ENCODE results near the gene NFATC2.

The NFATC2 gene

DNA sequence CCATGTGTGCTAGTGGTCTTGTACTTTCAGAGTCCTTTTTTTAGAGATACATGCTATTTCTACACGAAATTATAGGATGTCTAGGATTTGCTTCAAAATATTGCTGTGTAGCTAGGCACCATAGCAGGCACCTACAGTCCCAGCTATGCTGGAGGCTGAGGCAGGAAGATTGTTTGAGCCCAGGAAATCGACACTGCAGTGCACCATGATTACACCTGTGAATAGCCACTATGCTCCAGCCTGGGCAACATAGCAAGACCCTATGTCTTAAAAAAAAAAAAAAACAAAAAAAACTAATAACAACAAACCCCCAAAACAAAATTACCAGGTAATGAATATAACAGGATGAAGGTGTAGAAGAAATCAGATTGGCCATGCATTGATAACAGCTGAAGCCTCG, 121.7 kb downstream of the NFATC2 start:
- H3K4me1 ChIP-seq (ENCODE audit: insufficient read depth, low read length, poor library complexity, severe bottlenecking): peaks cover 17% of the 10 kb centered on the region
- no peak overlapping the region for H3K4me2 ChIP-seq (ENCODE audit: low read depth, low read length, poor library complexity, severe bottlenecking)
- no peak overlapping the region for H2AFZ ChIP-seq (ENCODE audit: low read length)
- no peaks in the 10 kb centered on the region for H3K27me3 ChIP-seq (ENCODE audit: insufficient read depth, low read length, poor library complexity, severe bottlenecking)
- no peaks in the 10 kb centered on the region for H3K9me3 ChIP-seq (ENCODE audit: insufficient read depth, low read depth, low read length)
- peaks cover 33% of the 10 kb centered on the region; the same call in 1 of the 2 replicates for H3K36me3 ChIP-seq (ENCODE audit: insufficient read depth, low read length)
- H3K9ac ChIP-seq (ENCODE audit: low read depth, low read length, poor library complexity, severe bottlenecking): no peak overlapping the region
- H3K9me2 ChIP-seq (replicated peaks; ENCODE audit: low read depth, low read length): no peaks in the 10 kb centered on the region
- no peaks in the 10 kb centered on the region for H4K20me1 ChIP-seq (ENCODE audit: insufficient read depth, low read length, poor library complexity, severe bottlenecking)
- no peak for TF ChIP-seq EZH2phosphoT487 (IDR thresholded peaks at IDR 0.05; ENCODE audit: borderline replicate concordance)
- TF ChIP-seq, protein P1, sequence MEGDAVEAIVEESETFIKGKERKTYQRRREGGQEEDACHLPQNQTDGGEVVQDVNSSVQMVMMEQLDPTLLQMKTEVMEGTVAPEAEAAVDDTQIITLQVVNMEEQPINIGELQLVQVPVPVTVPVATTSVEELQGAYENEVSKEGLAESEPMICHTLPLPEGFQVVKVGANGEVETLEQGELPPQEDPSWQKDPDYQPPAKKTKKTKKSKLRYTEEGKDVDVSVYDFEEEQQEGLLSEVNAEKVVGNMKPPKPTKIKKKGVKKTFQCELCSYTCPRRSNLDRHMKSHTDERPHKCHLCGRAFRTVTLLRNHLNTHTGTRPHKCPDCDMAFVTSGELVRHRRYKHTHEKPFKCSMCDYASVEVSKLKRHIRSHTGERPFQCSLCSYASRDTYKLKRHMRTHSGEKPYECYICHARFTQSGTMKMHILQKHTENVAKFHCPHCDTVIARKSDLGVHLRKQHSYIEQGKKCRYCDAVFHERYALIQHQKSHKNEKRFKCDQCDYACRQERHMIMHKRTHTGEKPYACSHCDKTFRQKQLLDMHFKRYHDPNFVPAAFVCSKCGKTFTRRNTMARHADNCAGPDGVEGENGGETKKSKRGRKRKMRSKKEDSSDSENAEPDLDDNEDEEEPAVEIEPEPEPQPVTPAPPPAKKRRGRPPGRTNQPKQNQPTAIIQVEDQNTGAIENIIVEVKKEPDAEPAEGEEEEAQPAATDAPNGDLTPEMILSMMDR (conservative IDR thresholded peaks at IDR 0.05; ENCODE audit: low read length): no peak
- H3K79me2 ChIP-seq (ENCODE audit: insufficient read depth, low read length): 0 out of 2 replicates have a peak, but pooled peaks cover 5% of the 10 kb centered on the region
- H3K4me3 ChIP-seq (ENCODE audit: low read length, poor library complexity, severe bottlenecking): no peak overlapping the region
- no peaks in the 10 kb centered on the region for H3F3A ChIP-seq (ENCODE audit: low read depth)

DNA sequence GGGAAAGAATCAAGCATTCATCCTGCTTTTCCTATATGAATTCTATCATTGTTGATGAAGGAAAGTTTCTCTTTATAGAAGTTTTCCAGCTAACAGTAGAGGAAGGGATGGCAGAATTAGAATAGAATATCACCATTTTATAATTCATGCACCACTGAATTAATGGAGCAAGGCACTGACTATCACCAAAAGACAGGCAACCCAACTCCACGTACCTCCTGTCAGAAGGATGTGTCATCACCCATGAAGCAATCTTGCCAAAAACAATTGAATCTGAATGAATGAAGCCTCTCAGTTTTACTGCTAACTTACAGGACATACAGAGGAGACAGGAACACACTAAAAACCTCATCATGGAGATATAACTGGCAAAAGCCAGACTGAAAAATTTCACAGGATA, 122.4 kb downstream of the NFATC2 start:
- peak overlapping the region; percentile 21 for H3K4me2 ChIP-seq (ENCODE audit: low read depth, low read length, poor library complexity, severe bottlenecking)

DNA sequence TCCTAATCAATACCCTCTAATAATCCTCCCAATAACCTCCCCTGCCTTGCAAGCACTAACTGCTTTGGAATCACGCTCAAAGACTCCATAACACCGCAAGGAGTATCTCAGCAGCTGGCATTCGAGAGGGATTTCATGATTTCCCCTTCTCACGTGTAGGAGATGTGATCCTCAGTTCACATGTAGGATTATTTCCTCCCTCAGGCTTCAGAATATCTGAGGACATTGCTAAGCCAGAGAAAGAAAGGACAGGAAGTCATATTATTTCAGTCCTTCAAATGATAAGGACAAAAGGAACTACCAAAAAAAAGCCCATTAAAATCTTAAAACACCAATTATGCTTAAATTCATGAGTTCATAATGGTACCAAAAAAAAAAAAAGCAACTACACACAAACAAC, 122.9 kb downstream of the NFATC2 start:
- no peaks in the 10 kb centered on the region for H3F3A ChIP-seq (ENCODE audit: low read depth)
- H3K9me3 ChIP-seq (ENCODE audit: insufficient read depth, low read depth, low read length): no peaks in the 10 kb centered on the region
- H3K4me3 ChIP-seq (ENCODE audit: low read length, poor library complexity, severe bottlenecking): no peak overlapping the region
- TF ChIP-seq, protein P1 (conservative IDR thresholded peaks at IDR 0.05; ENCODE audit: low read length): no peak
- TF ChIP-seq EZH2phosphoT487 (IDR thresholded peaks at IDR 0.05; ENCODE audit: borderline replicate concordance): no peak
- peaks cover 36% of the 10 kb centered on the region; the same call in 1 of the 2 replicates for H3K36me3 ChIP-seq (ENCODE audit: insufficient read depth, low read length)
- H3K27me3 ChIP-seq (ENCODE audit: insufficient read depth, low read length, poor library complexity, severe bottlenecking): no peaks in the 10 kb centered on the region
- no peaks in the 10 kb centered on the region for H3K9me2 ChIP-seq (replicated peaks; ENCODE audit: low read depth, low read length)
- no peaks in the 10 kb centered on the region for H4K20me1 ChIP-seq (ENCODE audit: insufficient read depth, low read length, poor library complexity, severe bottlenecking)
- no peak overlapping the region for H3K9ac ChIP-seq (ENCODE audit: low read depth, low read length, poor library complexity, severe bottlenecking)
- peak overlapping the region; percentile 21 for H3K4me2 ChIP-seq (ENCODE audit: low read depth, low read length, poor library complexity, severe bottlenecking)
- H3K4me1 ChIP-seq (ENCODE audit: insufficient read depth, low read length, poor library complexity, severe bottlenecking): peaks cover 14% of the 10 kb centered on the region
- no peak overlapping the region for H2AFZ ChIP-seq (ENCODE audit: low read length)
- 0 out of 2 replicates have a peak, but pooled peaks cover 2% of the 10 kb centered on the region for H3K79me2 ChIP-seq (ENCODE audit: insufficient read depth, low read length)

More for the DNA sequence above, 122.4 kb downstream of the NFATC2 start:
- Histone ChIP-seq H3K4me1 (ENCODE audit: insufficient read depth, low read length, poor library complexity, severe bottlenecking) (peaks cover 14% of the 10 kb centered on the region), H3K4me3 (ENCODE audit: low read length, poor library complexity, severe bottlenecking) (no peak overlapping the region), H3K9me3 (ENCODE audit: insufficient read depth, low read depth, low read length) (no peaks in the 10 kb centered on the region), H4K20me1 (ENCODE audit: insufficient read depth, low read length, poor library complexity, severe bottlenecking) (no peaks in the 10 kb centered on the region), H3K36me3 (ENCODE audit: insufficient read depth, low read length) (peaks cover 35% of the 10 kb centered on the region; the same call in 1 of the 2 replicates), H3K79me2 (ENCODE audit: insufficient read depth, low read length) (0 out of 2 replicates have a peak, but pooled peaks cover 3% of the 10 kb centered on the region), H3K9ac (ENCODE audit: low read depth, low read length, poor library complexity, severe bottlenecking) (no peak overlapping the region), H3K9me2 (replicated peaks; ENCODE audit: low read depth, low read length) (no peaks in the 10 kb centered on the region), H2AFZ (ENCODE audit: low read length) (no peak overlapping the region), H3F3A (ENCODE audit: low read depth) (no peaks in the 10 kb centered on the region), H3K27me3 (ENCODE audit: insufficient read depth, low read length, poor library complexity, severe bottlenecking) (no peaks in the 10 kb centered on the region)
- TF ChIP-seq, protein P1 (conservative IDR thresholded peaks at IDR 0.05; ENCODE audit: low read length): no peak
- no peak for TF ChIP-seq EZH2phosphoT487 (IDR thresholded peaks at IDR 0.05; ENCODE audit: borderline replicate concordance)
